PC-3 (cell line): ENCODE data around the gene TNFRSF25. TPM values are rescaled to one million over a fixed set of nuclear protein-coding genes. Genes with fewer than 3 reads are reported as not detected.

ENCODE experiments used
- ATAC-seq: fragments of 200-7000 bp; cut with Tn5 transposase; 2 replicates; pipeline ENCODE4 v1.9.1; 2020; ENCODE audit warnings: mild to moderate bottlenecking, moderate library complexity
- BruUV-seq: library from RNA; stranded (reverse); fragments of 400-500 nt; replicated peaks from 2 replicates; lab custom pipeline; 2021; lab: Mats Ljungman, UMichigan
- CTCF ChIA-PET: fragments of 300-600 bp; sonication (Branson Sonifier 250); formaldehyde crosslinking; loops from one replicate; lab custom pipeline; 2022; ENCODE audit warnings: antibody characterized with exemption; lab: Charles Lee
- POLR2A ChIA-PET: fragments of 300-600 bp; sonication (Branson Sonifier 250); formaldehyde crosslinking; loops from one replicate; lab custom pipeline; 2022; ENCODE audit warnings: antibody characterized with exemption; ENCODE audit not compliant: unreplicated experiment; lab: Charles Lee
- DNase-seq: peaks from one replicate; pipeline ENCODE4 v3.0.0-alpha.2; 2015
- H2AFZ ChIP-seq: fragments of 300-600 bp; sonication (generic); 2 replicates; pipeline ENCODE4 v1.6.0; 2016; ENCODE audit warnings: antibody characterized with exemption, low read length
- H3F3A ChIP-seq: fragments of 300-600 bp; sonication (generic); one replicate; pipeline ENCODE4 v1.6.0; 2017; ENCODE audit warnings: antibody characterized with exemption, low read length, control low read depth, mild to moderate bottlenecking; ENCODE audit not compliant: unreplicated experiment
- H3K27ac ChIP-seq: fragments of 300-600 bp; sonication (generic); 2 replicates; pipeline ENCODE4 v1.5.1; 2016; ENCODE audit warnings: mild to moderate bottlenecking, low read length
- H3K27me3 ChIP-seq: fragments of 300-600 bp; sonication (generic); 2 replicates; pipeline ENCODE4 v1.6.1; 2016; ENCODE audit warnings: low read length, mixed read lengths
- H3K36me3 ChIP-seq: fragments of 300-600 bp; sonication (generic); 2 replicates; pipeline ENCODE4 v1.6.1; 2016; ENCODE audit warnings: low read depth, mixed run types, low read length, mixed read lengths
- H3K4me1 ChIP-seq: fragments of 300-600 bp; sonication (generic); 2 replicates; pipeline ENCODE4 v1.5.1; 2016; ENCODE audit warnings: low read length; ENCODE audit not compliant: insufficient read depth
- H3K4me2 ChIP-seq: fragments of 300-600 bp; sonication (generic); 2 replicates; pipeline ENCODE4 v1.6.0; 2016; ENCODE audit warnings: low read length
- H3K4me3 ChIP-seq: fragments of 300-600 bp; sonication (generic); 2 replicates; pipeline ENCODE4 v1.5.1; 2016; ENCODE audit warnings: mild to moderate bottlenecking, low read length, mixed read lengths
- H3K79me2 ChIP-seq: fragments of 300-600 bp; sonication (generic); 2 replicates; pipeline ENCODE4 v1.6.1; 2017; ENCODE audit warnings: low read length, mixed read lengths
- H3K9ac ChIP-seq: fragments of 300-600 bp; sonication (generic); 2 replicates; pipeline ENCODE4 v1.6.0; 2016; ENCODE audit warnings: mild to moderate bottlenecking, low read length
- H3K9me2 ChIP-seq: fragments of 300-600 bp; sonication (generic); replicated peaks from 2 replicates; pipeline ENCODE4 v1.6.1; 2016; ENCODE audit warnings: mixed run types, low read length, mixed read lengths
- H3K9me3 ChIP-seq: fragments of 300-600 bp; sonication (generic); 2 replicates; pipeline ENCODE4 v1.6.1; 2016; ENCODE audit warnings: low read length, mixed read lengths
- H4K20me1 ChIP-seq: fragments of 300-600 bp; sonication (generic); 2 replicates; pipeline ENCODE4 v1.6.1; 2016; ENCODE audit warnings: low read length, mixed read lengths
- EZH2 ChIP-seq: fragments of 300-600 bp; sonication (generic); IDR thresholded peaks from one replicate; pipeline ENCODE4 v1.6.1; 2017; ENCODE audit warnings: antibody characterized with exemption, mild to moderate bottlenecking, low read length; ENCODE audit not compliant: unreplicated experiment
- EZH2phosphoT487 ChIP-seq: fragments of 300-600 bp; sonication (generic); IDR thresholded peaks from 2 replicates; pipeline ENCODE4 v1.6.1; 2018; ENCODE audit warnings: mild to moderate bottlenecking, antibody characterized with exemption, low read length, borderline replicate concordance
- intact Hi-C: fragments of 100-400 bp; cut with micrococcal nuclease; formaldehyde crosslinking; loops from 2 replicates; pipeline ENCODE4 v1.9.0; 2023
- total RNA-seq: library from RNA; depleted of rRNA; stranded (reverse); fragments of >200 nt; gene quantifications from 2 replicates; pipeline ENCODE4 v1.2.3, GENCODE V29; 2014
- TF ChIP-seq, protein P1 (sequence below): fragments of 300-600 bp; sonication (generic); conservative IDR thresholded peaks from 2 replicates; pipeline ENCODE4 v1.5.1; 2017; ENCODE audit warnings: antibody characterized with exemption, low read depth, mild to moderate bottlenecking, low read length

Gene TNFRSF25
- total RNA-seq, 1 experiment from 2014 or later: 42.5 TPM

DNA sequence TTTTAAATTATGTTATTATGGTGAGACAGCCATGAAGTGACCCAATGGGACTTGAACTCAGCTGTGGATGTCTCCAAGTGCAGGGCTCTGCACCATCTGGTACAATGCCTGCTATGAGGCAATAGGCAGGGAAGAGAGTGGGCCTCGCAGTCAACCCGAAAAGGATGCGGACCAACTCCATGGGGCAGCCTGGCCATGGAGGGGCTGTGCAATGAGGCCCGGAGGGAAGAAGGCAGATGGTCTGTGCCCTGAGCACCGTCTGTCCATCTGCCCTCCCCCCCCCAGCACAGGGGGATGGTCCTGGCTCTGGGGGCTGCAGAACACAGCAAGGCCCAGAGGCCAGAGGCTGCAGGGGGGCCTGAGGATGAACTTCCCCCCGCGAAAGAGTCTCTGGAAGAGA is 24.4 kb downstream of the TNFRSF25 start:
- Histone ChIP-seq H3K27ac (no peak overlapping the region), H3K9ac (no peak overlapping the region), H2AFZ (no peak overlapping the region), H3K4me2 (no peak overlapping the region), H3K9me3 (no peaks in the 10 kb centered on the region), H3K79me2 (no peaks in the 10 kb centered on the region), H3K4me1 (no peaks in the 10 kb centered on the region; the same call in 1 of the 2 replicates), H3K27me3 (no peaks in the 10 kb centered on the region), H3K36me3 (no peaks in the 10 kb centered on the region), H3K4me3 (no peak overlapping the region), H3F3A (no peaks in the 10 kb centered on the region), H4K20me1 (no peaks in the 10 kb centered on the region), H3K9me2 (no peaks in the 10 kb centered on the region)
- intact Hi-C loops: no loop called here
- no peak for ATAC-seq
- CTCF ChIA-PET: no interaction called here
- POLR2A ChIA-PET: no interaction called here
- BruUV-seq: no TSS peak
- no peak for TF ChIP-seq EZH2
- TF ChIP-seq EZH2phosphoT487: no peak
- TF ChIP-seq, protein P1, sequence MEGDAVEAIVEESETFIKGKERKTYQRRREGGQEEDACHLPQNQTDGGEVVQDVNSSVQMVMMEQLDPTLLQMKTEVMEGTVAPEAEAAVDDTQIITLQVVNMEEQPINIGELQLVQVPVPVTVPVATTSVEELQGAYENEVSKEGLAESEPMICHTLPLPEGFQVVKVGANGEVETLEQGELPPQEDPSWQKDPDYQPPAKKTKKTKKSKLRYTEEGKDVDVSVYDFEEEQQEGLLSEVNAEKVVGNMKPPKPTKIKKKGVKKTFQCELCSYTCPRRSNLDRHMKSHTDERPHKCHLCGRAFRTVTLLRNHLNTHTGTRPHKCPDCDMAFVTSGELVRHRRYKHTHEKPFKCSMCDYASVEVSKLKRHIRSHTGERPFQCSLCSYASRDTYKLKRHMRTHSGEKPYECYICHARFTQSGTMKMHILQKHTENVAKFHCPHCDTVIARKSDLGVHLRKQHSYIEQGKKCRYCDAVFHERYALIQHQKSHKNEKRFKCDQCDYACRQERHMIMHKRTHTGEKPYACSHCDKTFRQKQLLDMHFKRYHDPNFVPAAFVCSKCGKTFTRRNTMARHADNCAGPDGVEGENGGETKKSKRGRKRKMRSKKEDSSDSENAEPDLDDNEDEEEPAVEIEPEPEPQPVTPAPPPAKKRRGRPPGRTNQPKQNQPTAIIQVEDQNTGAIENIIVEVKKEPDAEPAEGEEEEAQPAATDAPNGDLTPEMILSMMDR: no peak
- DNase-seq: no peak

DNA sequence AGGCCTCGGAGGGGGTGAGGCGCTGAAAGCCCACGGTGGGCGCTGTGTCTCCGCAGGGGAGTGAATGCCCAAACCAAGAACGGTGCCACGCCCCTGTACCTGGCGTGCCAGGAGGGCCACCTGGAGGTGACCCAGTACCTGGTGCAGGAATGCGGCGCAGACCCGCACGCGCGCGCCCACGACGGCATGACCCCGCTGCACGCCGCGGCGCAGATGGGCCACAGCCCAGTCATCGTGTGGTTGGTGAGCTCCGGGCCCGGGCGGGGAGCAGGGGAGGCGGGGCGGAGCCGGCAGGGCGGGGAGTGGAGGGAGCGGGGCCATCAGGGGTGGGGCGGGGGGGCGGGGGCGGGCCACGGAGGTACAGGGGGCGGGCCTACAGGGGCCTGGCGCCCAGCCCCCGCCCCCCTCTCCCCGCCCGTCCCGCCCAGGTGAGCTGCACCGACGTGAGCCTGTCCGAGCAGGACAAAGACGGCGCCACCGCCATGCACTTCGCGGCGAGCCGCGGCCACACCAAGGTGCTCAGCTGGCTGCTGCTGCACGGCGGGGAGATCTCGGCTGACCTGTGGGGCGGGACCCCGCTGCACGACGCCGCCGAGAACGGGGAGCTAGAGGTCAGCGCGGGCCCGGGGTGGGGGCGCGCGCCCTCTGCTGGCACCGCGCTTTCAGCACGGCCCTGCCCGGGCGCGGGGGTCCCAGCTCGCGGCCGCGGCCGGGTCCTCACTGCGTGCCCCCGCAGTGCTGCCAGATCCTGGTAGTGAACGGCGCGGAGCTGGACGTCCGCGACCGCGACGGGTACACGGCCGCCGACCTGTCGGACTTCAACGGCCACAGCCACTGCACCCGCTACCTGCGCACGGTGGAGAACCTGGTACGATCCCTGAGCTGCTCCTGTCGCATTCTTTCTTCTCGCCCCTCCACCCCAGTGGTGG is 25.5 kb downstream of the TNFRSF25 start:
- Histone ChIP-seq H3K4me2 (peak overlapping the region; percentile 71), H3K36me3 (no peaks in the 10 kb centered on the region), H3K4me1 (no peaks in the 10 kb centered on the region; the same call in 1 of the 2 replicates), H3K9me2 (no peaks in the 10 kb centered on the region), H3K9ac (no peak overlapping the region), H2AFZ (peak overlapping the region; percentile 75), H3F3A (no peaks in the 10 kb centered on the region), H3K4me3 (peak overlapping the region; percentile 53; the same call in 1 of the 2 replicates), H4K20me1 (no peaks in the 10 kb centered on the region), H3K79me2 (no peaks in the 10 kb centered on the region), H3K27me3 (no peaks in the 10 kb centered on the region), H3K27ac (no peak overlapping the region), H3K9me3 (no peaks in the 10 kb centered on the region)
- ATAC-seq (peak; percentile 70), DNase-seq (peak; percentile 85)
- ChIA-PET CTCF (interaction anchor here (0.6 to 1.0 kb wide), 4 partner anchors 17 to 80 kb away, joined by 3 to 7 read pairs (median 4); no protein-coding TSS in a partner anchor), POLR2A (interaction anchor here (0.6 to 0.7 kb wide), 3 partner anchors 42 to 167 kb away, joined by 3 to 37 read pairs (median 3); partner anchors contain the start of gene PLEKHG5)
- BruUV-seq: no TSS peak
- TF ChIP-seq, protein P1: peak; percentile 53
- TF ChIP-seq EZH2: no peak
- intact Hi-C loops: no loop called here
